Central memory CD8-positive, alpha-beta T cell (primary cell): ENCODE data around the gene MRPL58.
"Not testable (repeated sequence)": the region's sequence is repeated elsewhere in the genome, so short reads cannot be mapped to it uniquely, and the experiment has no call there.

Source experiments
- ATAC-seq: fragments of 150-1000 bp; cut with Tn5 transposase; replicated peaks from 2 replicates; pipeline ENCODE4 v1.10.0; 2022; ENCODE audit warnings: mild to moderate bottlenecking, moderate FRiP score, moderate number of reproducible peaks; ENCODE audit not compliant: poor library complexity, severe bottlenecking; ENCODE audit errors: extremely low read depth
- DNase-seq, 2 donors: peaks; one replicate each; pipeline ENCODE4 v3.0.0; 2021; ENCODE audit warnings: low spot score in 2 of 2
- H3K27ac Mint-ChIP-seq: one replicate; pipeline ENCODE4 v1.8.0; 2022; ENCODE audit warnings: low read depth, mild to moderate bottlenecking, moderate library complexity, mixed read lengths
- H3K27me3 Mint-ChIP-seq: one replicate; pipeline ENCODE4 v1.8.0; 2022; ENCODE audit warnings: mixed read lengths
- H3K36me3 Mint-ChIP-seq: one replicate; pipeline ENCODE4 v1.8.0; 2022; ENCODE audit warnings: mild to moderate bottlenecking, moderate library complexity, mixed read lengths; ENCODE audit not compliant: insufficient read depth
- H3K4me1 Mint-ChIP-seq: one replicate; pipeline ENCODE4 v1.8.0; 2022; ENCODE audit warnings: mixed read lengths
- H3K4me3 Mint-ChIP-seq: one replicate; pipeline ENCODE4 v1.8.0; 2022; ENCODE audit warnings: mild to moderate bottlenecking, moderate library complexity, mixed read lengths
- H3K9me3 Mint-ChIP-seq: one replicate; pipeline ENCODE4 v1.8.0; 2022; ENCODE audit warnings: mixed read lengths

Gene MRPL58

DNA sequence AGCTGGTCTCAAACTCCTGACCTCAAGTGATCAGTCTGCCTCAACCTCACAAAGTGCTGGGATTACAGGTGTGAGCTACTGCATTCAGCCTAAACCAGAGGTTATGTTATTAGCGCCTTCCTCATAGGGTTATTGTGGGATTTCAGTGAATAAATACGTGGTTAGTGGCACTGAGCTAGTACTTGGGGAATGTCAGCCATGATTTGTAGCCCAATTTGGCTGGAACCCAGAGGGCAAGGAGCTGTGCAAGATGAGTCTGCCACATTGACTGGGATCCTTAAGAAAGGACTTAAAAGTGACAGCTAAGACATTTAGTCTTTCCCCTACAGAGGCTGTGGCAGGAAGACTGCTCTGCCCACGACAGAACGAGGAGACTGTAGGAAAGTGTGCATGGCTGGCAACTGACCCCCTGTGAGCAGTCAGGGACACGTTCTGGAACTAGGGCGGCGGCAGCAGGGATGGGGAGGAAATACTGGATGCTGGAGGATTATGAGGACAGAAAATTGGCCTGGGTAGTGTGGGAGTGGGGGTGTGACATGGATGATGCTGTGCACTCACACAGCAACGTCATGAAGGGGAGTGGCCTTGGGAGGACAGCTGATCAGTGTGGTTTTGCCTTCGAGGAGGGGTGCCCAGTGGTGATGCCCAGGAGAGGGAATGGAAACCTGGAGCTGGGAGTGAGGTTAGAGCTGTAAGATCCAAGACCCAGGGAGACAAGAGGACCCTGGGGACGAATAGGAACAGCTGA lies 19.7 kb downstream of the MRPL58 start:
- H3K4me3 Mint-ChIP-seq, result peak overlapping the region; percentile 92
- ATAC-seq (no peak), DNase-seq (peak; percentile 20 to 52)
- H3K4me1 Mint-ChIP-seq, result peaks cover 50% of the 10 kb centered on the region
- H3K27me3 Mint-ChIP-seq, result no peaks in the 10 kb centered on the region
- H3K36me3 Mint-ChIP-seq, result peaks cover 44% of the 10 kb centered on the region
- no peaks in the 10 kb centered on the region for H3K9me3 Mint-ChIP-seq
- peak overlapping the region; percentile 100 for H3K27ac Mint-ChIP-seq

DNA sequence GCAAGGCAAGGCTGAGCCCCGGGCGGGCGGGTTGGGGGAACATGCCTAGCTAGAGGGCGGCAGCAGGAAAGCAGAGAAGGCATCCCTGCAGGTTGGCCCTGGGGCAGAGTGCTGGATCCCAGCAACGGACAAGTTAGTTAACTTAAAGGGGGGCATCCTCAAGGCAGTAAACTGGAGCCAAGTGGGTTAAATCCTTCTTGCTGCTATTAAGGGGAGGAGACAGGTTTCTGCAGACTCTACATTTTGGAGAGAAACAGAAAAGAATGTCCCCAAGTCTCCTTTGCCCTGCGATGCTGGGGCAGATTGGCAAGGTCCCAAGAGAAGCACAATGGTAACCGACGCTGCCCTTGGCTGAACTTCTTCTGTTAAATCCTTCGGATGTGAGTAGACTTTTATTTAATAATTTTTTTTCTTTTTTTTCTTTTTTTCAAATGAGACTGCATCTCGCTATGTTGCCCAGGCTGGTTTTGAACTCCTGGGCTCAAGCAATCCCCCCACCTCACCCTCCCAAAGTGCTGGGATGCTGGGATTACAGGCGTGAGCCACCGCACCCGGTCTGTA lies 20.3 kb downstream of the MRPL58 start:
- Mint-ChIP-seq H3K9me3 (no peaks in the 10 kb centered on the region), H3K27me3 (no peaks in the 10 kb centered on the region), H3K36me3 (peaks cover 44% of the 10 kb centered on the region), H3K4me1 (peaks cover 50% of the 10 kb centered on the region), H3K27ac (peak overlapping the region; percentile 100), H3K4me3 (peak overlapping the region; percentile 92)
- DNase-seq (no peak), ATAC-seq (no peak)

DNA sequence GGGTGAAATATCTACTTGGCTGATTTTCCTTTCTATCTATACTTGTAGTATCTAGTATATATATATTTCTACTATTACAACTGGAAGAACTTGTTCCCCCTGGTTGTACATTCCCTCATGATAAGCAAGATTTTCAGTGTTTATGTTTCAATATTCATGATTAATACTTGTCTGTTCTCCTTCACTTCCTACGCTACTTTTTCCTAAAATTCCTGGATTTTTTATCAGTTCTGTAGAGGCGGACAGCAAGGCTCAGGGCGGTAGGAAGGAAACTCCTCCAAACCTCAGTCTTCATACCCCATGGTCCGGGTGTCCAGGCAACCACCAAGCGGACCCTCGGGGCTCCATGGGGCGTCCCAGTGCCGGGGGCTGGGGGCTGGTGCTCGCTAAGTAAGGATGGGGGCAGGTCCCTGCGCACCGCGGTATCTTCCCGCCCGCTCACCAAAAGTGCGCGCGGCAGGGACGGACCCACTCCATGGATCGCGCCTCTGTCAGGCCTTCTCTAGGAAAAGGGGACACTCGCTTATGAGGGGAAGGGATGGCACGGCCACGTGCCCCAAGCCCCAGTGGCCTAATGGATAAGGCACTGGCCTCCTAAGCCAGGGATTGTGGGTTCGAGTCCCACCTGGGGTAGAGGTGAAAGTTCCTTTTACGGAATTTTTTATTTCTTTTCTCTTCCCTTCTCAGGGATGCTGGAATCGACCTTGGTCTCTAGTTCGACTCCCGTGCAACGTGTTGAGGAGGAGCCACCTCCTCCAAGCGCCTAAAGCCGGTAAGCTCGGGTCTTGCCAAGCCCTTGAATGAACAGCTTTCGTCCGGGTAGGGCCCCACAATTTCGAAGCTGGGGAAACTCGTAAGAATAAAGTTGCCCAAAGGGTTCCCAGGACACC lies 21.1 kb downstream of the MRPL58 start:
- Mint-ChIP-seq H3K4me1 (peaks cover 50% of the 10 kb centered on the region), H3K4me3 (peak overlapping the region; percentile 92), H3K9me3 (no peaks in the 10 kb centered on the region), H3K27ac (peak overlapping the region; percentile 100), H3K27me3 (no peaks in the 10 kb centered on the region), H3K36me3 (peaks cover 47% of the 10 kb centered on the region)
- peak; percentile 82 to 83 for DNase-seq
- peak; percentile 6 for ATAC-seq

DNA sequence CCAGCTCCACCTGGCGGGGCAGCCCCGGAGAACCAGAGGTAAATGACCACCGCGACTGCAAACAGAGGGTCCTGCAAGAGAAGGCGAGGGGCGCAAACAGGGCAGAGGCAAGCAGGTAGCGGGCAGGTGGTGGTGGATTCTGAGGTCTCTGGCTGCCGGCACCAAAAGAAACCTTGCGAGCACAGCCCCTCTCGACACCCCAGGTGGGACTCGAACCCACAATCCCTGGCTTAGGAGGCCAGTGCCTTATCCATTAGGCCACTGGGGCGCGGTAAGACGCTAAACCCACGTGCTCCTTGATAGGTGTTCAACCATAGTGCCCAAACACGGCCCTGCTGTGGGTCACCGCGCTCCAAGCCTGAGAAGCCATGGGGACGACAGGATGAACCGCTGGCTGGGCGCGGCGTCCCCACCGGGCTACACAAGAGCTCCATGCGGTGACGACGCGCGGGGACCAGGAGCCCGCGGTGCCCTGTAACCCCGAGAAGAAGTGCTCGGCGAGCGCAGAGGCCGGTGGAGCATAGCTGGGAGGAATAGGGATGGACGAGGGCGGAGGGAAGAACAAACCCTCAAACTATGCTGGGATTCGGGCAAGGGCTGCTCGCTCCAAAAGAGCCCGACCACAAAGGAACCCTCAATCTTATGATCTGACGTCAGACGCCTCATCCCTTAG lies 21.9 kb downstream of the MRPL58 start:
- H3K4me1 Mint-ChIP-seq, result peaks cover 50% of the 10 kb centered on the region
- peak; percentile 31 for ATAC-seq
- no peaks in the 10 kb centered on the region for H3K9me3 Mint-ChIP-seq
- H3K27me3 Mint-ChIP-seq, result no peaks in the 10 kb centered on the region
- peaks cover 50% of the 10 kb centered on the region for H3K36me3 Mint-ChIP-seq
- peak overlapping the region; percentile 100 for H3K27ac Mint-ChIP-seq
- DNase-seq, result peak; percentile 75 to 76
- H3K4me3 Mint-ChIP-seq, result peak overlapping the region; percentile 92

DNA sequence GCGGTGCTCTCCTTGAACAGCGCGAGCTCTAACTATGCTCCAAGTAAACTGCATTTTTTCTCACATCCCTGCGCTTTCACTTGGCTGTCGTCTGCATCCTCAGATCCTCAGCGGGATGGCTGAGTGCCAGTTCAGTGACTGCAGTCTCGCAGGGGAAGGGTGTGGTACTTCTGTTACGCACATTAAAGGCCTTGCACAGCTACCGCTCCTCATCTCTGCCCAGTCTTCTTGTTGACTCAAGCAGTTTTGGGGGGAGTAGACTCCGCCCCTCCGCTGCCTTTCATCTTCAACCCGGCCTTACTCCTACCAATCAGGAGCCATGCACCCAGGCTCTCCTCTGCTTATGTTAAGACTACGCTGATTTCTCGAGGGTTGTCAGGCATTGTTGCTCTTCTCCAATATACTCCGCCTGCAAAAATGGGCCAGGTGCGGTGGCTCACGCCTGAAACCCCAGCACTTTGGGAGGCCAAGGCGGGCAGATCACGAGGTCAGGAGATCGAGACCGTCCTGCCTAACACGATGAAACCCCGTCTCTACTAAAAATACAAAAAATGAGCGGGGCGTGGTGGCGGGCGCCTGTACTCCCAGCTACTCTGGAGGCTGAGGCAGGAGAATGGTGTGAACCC lies 24.3 kb downstream of the MRPL58 start:
- Mint-ChIP-seq H3K27me3 (no peaks in the 10 kb centered on the region), H3K36me3 (peaks cover 68% of the 10 kb centered on the region), H3K27ac (peak overlapping the region; percentile 100), H3K4me1 (peaks cover 46% of the 10 kb centered on the region), H3K9me3 (no peaks in the 10 kb centered on the region), H3K4me3 (peak overlapping the region; percentile 92)
- DNase-seq (peak; percentile 66 to 92), ATAC-seq (peak; percentile 81)

DNA sequence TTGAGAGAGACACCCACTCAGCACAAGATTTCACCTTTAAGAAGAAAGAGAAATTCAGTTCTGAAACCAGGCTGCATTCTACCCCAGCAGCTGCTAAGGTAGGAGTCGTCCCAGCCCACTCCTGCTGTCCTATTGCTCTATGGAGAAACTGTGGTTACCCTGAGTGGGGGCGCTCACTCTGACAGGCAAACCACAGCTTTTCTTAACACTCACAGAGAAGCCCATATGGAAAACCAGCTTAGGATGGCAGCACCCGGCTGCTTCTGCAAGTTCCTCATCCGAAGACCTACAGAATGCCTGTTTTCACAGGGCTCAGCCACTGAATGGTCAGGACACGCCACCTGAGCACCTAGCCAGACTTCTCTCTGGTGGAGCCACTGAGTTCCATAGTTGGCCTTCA lies 26.8 kb downstream of the MRPL58 start:
- ATAC-seq (no peak), DNase-seq (no peak)
- Mint-ChIP-seq H3K27me3 (no peaks in the 10 kb centered on the region), H3K27ac (no peak overlapping the region), H3K4me1 (peaks cover 23% of the 10 kb centered on the region), H3K9me3 (no peaks in the 10 kb centered on the region), H3K4me3 (no peak overlapping the region), H3K36me3 (peaks cover 56% of the 10 kb centered on the region)

DNA sequence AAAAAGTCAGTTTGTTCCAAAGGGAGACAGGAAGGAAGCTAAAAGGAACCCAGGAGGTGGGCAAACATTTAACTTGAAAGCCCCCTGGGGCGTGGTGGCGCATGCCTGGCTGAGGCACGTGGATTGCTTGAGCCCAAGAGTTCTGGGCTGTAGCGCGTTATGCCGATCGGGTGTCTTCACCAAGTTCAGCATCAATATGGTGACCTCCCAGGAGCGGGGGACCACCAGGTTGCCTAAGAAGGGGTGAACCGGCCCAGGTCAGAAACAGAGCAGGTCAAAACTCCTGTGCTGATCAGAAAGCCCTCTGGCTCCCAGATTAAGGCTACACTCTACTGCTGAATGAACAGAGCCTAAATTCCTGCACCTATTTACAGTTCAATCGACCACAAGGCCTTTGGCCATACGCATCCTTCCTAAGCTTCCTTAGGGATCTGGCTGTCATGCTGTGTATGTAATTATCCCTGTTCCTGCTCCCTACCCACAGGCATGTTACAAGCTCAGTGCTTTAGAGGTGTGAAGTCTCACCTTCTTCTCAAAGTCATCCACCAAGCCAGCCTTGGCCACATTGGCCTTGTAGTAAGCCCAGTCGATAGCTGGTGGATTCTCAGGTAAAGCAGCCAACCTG lies 29.3 kb downstream of the MRPL58 start:
- ATAC-seq, result no peak
- Mint-ChIP-seq H3K4me1 (peaks cover 17% of the 10 kb centered on the region), H3K9me3 (no peaks in the 10 kb centered on the region)

DNA sequence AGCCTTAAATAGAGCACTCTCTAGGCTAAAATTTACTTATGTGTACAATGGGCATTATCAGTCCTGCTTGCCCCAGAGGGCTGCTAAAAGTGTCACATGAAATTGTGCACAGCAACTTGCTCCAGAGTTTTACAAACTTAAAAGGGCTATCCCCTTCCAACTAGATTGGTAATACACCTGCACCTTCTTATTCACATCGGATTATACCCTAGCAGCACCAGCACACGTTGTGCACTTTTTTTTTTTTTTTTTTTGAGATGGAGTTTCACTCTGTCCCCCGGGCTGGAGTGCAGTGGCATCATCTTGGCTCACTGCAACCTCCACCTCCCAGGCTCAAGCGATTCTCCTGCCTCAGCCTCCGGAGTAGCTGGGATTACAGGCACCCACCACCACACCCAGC lies 31.3 kb downstream of the MRPL58 start:
- peaks cover 28% of the 10 kb centered on the region for H3K4me1 Mint-ChIP-seq
- ATAC-seq, H3K4me3 Mint-ChIP-seq, DNase-seq, H3K27me3 Mint-ChIP-seq, H3K9me3 Mint-ChIP-seq, H3K27ac Mint-ChIP-seq: not testable (repeated sequence)
- peaks cover 30% of the 10 kb centered on the region for H3K36me3 Mint-ChIP-seq

More for the DNA sequence above, 29.3 kb downstream of the MRPL58 start:
- Mint-ChIP-seq H3K4me3 (no peak overlapping the region), H3K36me3 (peaks cover 35% of the 10 kb centered on the region), H3K27me3 (no peaks in the 10 kb centered on the region), H3K27ac (no peak overlapping the region)
- no peak for DNase-seq

DNA sequence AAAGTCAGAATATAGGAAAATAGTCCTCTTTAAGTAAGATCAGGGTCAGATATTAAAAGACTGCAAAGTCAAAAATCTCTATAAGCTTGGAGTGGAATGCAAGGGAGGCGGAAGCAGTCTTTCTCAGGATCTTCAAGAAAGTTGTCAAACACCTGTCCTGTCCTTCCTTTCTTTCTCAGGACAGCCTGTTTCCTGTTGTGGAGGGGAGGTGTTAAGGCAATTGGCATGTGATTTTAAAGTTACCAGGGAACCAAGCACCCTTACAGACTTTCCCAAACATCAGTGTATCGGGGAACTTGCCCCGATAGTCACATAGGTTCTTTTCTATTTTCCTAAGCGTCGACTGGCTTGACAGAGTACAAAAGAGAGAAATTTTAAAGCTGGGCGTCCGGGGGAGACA lies 32.2 kb downstream of the MRPL58 start:
- Mint-ChIP-seq H3K36me3 (peaks cover 25% of the 10 kb centered on the region), H3K9me3 (no peaks in the 10 kb centered on the region), H3K27ac (no peak overlapping the region)

DNA sequence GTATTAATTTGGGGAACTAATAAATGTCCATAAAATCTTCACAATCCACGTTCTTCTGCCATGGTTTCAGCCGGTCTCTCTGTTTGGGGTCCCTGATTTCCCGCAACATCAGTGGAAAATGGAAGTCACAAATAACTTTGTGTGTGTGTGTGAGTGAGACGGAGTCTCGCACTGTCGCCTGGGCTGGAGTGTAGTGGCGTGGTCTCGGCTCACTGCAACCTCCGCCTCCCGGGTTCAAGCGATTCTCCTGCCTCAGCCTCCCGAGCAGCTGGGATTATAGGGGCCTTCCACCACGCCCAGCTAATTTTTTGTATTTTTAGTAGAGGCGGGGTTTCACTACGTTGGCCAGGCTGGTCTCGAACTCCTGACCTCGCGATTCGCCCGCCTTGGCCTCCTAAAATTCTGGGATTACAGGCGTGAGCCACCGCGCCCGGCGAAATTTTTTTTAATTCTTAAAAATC lies 33.5 kb downstream of the MRPL58 start:
- Mint-ChIP-seq H3K36me3 (peaks cover 18% of the 10 kb centered on the region), H3K27ac (peak overlapping the region; percentile 96), H3K4me1 (peaks cover 31% of the 10 kb centered on the region), H3K4me3 (peak overlapping the region; percentile 93)
- not testable (repeated sequence) for H3K27me3 Mint-ChIP-seq, ATAC-seq, DNase-seq, H3K9me3 Mint-ChIP-seq

More for the DNA sequence above, 32.2 kb downstream of the MRPL58 start:
- Mint-ChIP-seq H3K27me3 (no peaks in the 10 kb centered on the region), H3K4me3 (peak overlapping the region; percentile 59), H3K4me1 (peaks cover 31% of the 10 kb centered on the region)
- DNase-seq (no peak), ATAC-seq (no peak)

DNA sequence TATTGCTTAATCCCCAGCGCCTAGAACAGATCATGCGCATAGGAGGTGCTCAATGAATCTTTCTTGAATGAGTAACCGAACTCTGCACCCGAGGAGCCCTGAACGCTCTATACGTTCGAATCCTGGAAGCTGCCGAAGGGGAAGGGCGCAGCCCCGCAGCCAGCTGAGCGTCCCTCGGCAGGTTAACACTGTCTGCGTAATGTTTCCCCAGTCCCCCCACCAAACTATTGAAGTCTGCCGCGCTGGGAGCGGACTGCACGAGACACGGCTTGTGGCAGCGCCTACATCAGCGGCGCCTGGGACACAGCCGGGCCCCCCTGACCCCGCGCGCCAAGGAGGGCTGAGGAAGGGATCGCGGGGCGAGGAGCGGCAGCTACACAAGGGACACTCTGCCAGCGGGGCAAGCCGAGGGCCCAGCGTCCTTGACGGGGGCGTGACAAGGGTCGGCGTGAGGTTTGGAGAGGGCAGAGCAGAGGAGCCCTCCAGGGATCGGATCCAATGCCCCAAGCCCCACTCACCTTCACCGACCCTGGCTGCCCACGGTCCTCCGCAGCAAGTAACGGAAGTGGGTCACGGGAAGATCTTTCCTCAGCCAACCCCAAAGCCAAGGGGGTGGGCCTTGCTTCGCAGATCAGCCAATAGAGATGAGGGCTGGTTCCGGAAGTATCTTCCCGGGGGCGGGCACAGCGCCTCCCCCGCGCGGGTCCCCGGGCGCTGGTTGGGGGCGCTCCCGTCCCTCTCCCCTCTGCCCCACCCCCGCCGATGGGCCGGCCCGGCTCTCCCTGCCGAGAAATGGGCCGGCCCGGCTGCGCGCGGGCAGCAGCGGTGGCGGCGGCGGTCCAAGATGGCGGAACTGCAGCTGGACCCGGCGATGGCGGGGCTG lies 34.2 kb downstream of the MRPL58 start, which contains the start of the genes ATP5PD and KCTD2:
TSS of gene ATP5PD (minus strand) at position 563 of the 883 bp plus-strand sequence. CDS start 4,319 bp downstream, outside the sequence.
TSS of gene KCTD2 (plus strand) at position 819 of the 883 bp plus-strand sequence. CDS start at position 845, 26 bp downstream.
- Mint-ChIP-seq H3K27me3 (no peaks in the 10 kb centered on the region), H3K9me3 (no peaks in the 10 kb centered on the region), H3K27ac (peak within 1 kb of the TSS; percentile 96), H3K4me1 (peaks cover 31% of the 10 kb centered on the region), H3K36me3 (peaks cover 19% of the 10 kb centered on the region), H3K4me3 (peak within 1 kb of the TSS; percentile 93)
- DNase-seq (peak; percentile 79 to 89), ATAC-seq (peak; percentile 95)
